IPS-15b (cell line): ENCODE measurements around the gene SIGLEC1.

Source experiments
- H3K27me3 ChIP-seq: one replicate; pipeline ENCODE4 v1.6.1; 2013; ENCODE audit warnings: low read length; ENCODE audit not compliant: control insufficient read depth, insufficient read depth
- H3K36me3 ChIP-seq: one replicate; pipeline ENCODE4 v1.6.1; 2013; ENCODE audit warnings: low read length; ENCODE audit not compliant: control insufficient read depth, insufficient read depth
- H3K4me1 ChIP-seq: one replicate; pipeline ENCODE4 v1.6.1; 2013; ENCODE audit warnings: mild to moderate bottlenecking, low read length; ENCODE audit not compliant: control insufficient read depth, insufficient read depth
- H3K4me3 ChIP-seq: one replicate; pipeline ENCODE4 v1.5.1; 2013; ENCODE audit warnings: low read depth, low read length
- H3K9ac ChIP-seq: one replicate; pipeline ENCODE4 v1.6.1; 2013; ENCODE audit warnings: low read depth, mild to moderate bottlenecking, low read length
- H3K9me3 ChIP-seq: one replicate; pipeline ENCODE4 v1.6.1; 2013; ENCODE audit warnings: mild to moderate bottlenecking, low read length; ENCODE audit not compliant: control insufficient read depth, insufficient read depth

Gene SIGLEC1

DNA sequence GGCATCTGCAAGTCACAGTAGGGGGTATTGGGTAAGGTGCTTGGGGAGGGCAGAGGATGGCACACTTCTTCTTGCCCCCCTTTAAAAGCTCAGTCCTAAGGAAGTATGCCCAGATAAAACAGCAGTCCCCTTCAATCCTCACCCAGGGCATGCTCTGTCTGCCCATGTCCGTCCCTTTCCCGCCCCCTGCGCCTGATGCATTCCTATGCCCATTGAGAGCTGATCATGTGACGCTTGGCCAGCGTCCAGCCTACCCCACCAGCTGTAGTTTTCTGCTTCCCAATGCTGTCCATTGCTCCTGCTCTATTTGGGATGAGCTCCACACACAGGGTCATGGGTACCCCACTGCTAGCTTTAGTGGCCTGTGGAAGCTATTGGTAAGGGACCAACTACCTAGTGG, 8.3 kb downstream of the SIGLEC1 start:
- no peak overlapping the region for H3K9ac ChIP-seq
- H3K4me3 ChIP-seq: no peak overlapping the region
- no peaks in the 10 kb centered on the region for H3K4me1 ChIP-seq
- H3K9me3 ChIP-seq: no peaks in the 10 kb centered on the region
- no peaks in the 10 kb centered on the region for H3K36me3 ChIP-seq
- H3K27me3 ChIP-seq: no peaks in the 10 kb centered on the region

DNA sequence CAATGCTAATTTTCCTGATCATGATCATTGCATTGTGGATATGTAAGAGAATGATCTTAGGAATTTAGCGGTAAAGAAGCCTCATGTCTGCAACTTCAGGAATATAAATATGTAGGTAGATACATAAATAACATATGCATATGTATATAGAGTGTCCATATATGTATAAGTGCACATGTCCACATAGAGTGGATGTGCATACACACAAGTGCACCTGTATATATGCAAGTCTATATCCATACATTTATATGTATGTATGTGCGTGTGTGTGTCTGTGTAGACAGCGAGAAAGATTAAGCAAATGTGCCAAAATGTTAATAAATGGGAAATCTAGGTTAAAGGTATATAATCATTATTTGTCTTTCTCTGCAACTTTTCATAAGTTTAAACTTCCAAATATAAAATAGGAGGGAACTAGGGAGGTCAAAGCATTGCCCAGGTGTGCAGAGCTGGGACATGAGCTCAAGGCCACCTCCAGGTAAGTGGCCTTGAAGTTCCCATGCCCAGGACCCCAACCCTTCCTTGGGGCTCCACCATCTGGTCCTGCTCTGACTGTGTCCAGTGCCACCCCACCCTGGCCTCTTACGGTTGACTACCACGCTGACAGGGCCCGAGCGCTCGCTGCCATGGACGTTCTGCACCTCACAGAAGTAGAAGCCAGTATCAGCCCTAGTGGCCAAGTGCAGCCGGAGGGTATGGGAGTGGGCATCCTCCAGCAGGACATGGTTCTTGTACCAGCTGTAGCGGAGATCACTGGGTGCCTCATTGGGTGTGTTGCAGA, 9.6 kb downstream of the SIGLEC1 start:
- Histone ChIP-seq H3K9ac (no peak overlapping the region), H3K4me1 (no peaks in the 10 kb centered on the region), H3K9me3 (no peaks in the 10 kb centered on the region), H3K4me3 (no peak overlapping the region), H3K27me3 (no peaks in the 10 kb centered on the region), H3K36me3 (no peaks in the 10 kb centered on the region)

DNA sequence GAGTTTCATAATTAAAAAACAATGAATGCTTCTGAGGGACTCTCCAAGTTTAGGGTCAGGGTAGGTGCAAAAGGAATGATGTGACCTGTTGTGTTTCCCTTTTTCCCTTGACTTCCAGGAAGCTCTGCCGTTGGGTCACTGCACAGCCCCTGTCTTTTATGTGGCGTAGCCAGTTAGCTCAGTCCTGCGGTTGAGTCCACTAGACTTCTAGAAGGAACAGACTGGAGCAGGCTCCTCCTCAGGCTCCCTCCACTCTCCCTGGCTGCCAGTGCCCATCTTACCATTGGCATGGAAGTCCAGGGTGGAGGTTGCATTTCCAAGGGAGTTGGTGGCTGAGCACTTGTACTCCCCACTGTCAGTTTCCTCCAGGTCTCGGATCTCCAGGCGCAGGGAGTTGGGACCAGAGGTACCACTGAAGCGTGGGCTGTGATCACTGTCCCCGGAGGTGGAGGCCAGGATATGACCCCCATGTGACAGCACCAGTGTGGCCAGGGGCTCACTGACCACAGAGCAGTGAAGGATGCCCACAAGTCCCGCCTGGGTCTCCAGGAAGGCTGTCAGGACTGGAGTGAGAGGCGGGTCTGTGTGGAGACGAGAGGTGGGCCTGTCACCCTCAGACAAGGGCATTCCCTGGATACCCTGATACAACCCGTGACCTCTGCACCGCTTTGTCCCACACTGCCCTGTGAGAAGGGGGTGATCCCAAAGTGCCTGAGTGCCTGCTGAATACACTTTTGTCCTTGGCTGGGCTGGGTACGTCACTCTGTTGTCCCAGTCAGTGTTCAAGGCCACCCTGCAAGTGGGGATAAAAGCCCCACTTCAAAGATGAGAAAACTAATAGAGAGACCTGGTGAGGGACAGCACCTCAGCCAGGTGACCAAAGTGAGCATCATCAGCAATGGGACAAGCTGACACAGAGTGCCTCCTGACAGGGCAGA, 11.1 kb downstream of the SIGLEC1 start:
- no peaks in the 10 kb centered on the region for H3K36me3 ChIP-seq
- no peaks in the 10 kb centered on the region for H3K4me1 ChIP-seq
- H3K4me3 ChIP-seq: no peak overlapping the region
- H3K9ac ChIP-seq: no peak overlapping the region
- no peaks in the 10 kb centered on the region for H3K27me3 ChIP-seq
- H3K9me3 ChIP-seq: no peaks in the 10 kb centered on the region

DNA sequence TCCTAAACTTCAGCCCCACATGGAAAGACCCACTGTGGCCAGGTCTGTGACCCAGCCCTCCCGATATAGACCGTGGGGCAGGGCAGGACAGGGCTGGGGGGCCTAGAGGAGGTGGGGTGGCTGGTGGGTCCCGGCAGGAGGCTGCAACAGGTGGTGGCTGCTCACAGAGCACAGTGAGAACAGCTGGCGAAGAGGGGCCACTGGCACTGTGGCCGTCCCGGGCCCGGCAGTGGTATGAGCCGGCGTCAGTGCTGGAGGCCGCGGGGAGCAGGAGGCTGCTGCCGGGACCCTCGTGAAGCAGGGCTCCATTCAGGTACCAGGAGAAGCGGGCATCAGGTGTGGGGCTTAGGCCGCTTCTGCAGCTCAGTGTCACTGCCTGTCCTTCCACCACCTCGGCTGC, 13.4 kb downstream of the SIGLEC1 start:
- no peaks in the 10 kb centered on the region for H3K9me3 ChIP-seq
- H3K9ac ChIP-seq: no peak overlapping the region
- no peaks in the 10 kb centered on the region for H3K27me3 ChIP-seq
- H3K4me1 ChIP-seq: no peaks in the 10 kb centered on the region
- no peak overlapping the region for H3K4me3 ChIP-seq
- no peaks in the 10 kb centered on the region for H3K36me3 ChIP-seq

DNA sequence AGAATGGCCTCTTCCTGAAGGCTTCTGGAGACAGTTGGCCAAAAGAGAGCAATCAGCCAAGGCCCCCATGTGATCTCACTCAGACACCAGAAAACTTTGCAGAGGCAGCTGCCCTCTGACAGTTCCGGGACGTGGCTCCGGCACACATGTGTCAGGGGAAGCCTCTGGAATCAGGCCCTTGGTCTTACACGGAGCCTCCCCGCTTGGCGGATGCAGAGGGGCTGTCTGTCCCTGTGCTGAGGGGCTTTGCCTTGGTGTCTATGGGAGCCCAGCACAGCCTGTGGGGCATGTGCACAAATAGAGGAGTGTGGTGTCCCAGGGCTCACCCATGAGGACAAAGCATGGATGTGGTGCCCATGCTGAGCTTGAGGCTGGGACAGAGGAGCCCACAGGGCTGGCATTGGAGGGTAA, 13.8 kb downstream of the SIGLEC1 start:
- Histone ChIP-seq H3K27me3 (no peaks in the 10 kb centered on the region), H3K36me3 (no peaks in the 10 kb centered on the region), H3K4me3 (no peak overlapping the region), H3K4me1 (no peaks in the 10 kb centered on the region), H3K9ac (no peak overlapping the region), H3K9me3 (no peaks in the 10 kb centered on the region)

DNA sequence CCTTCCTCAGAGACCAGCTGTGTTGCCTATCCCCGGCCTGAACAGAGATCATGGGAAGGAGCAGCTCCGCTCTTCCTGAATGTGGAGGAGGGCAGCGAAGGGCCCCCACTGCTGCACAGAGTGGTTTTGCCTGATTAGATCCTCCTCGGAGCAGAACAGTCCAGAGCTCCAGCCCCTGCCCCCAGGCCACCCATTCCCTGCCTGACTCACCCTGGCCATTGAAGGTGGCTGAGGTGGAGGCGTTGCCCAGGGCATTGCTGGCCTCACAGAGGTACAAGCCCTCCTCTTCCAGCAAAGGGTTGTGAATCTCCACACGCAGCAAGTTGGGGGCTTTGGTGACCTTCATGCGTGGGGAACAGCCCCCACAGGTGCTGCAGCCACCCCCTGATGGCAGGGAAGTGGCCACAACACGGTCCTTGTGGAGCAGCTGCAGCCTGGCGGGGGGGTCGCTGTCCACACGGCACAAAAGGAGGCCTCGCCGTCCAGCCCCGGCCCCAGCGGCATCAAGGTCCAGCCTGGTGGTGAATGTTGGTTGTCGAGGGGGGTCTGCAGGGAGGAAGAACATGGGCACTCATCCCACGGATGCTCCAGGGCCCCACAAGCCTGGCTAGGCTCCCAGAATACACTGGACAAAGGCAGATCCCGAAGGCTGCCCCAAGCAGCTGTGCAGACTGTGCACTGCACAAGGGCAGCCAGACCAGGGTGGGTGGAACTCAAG, 14.7 kb downstream of the SIGLEC1 start:
- Histone ChIP-seq H3K27me3 (no peaks in the 10 kb centered on the region), H3K4me3 (no peak overlapping the region), H3K4me1 (no peaks in the 10 kb centered on the region), H3K9me3 (no peaks in the 10 kb centered on the region), H3K9ac (no peak overlapping the region), H3K36me3 (no peaks in the 10 kb centered on the region)

DNA sequence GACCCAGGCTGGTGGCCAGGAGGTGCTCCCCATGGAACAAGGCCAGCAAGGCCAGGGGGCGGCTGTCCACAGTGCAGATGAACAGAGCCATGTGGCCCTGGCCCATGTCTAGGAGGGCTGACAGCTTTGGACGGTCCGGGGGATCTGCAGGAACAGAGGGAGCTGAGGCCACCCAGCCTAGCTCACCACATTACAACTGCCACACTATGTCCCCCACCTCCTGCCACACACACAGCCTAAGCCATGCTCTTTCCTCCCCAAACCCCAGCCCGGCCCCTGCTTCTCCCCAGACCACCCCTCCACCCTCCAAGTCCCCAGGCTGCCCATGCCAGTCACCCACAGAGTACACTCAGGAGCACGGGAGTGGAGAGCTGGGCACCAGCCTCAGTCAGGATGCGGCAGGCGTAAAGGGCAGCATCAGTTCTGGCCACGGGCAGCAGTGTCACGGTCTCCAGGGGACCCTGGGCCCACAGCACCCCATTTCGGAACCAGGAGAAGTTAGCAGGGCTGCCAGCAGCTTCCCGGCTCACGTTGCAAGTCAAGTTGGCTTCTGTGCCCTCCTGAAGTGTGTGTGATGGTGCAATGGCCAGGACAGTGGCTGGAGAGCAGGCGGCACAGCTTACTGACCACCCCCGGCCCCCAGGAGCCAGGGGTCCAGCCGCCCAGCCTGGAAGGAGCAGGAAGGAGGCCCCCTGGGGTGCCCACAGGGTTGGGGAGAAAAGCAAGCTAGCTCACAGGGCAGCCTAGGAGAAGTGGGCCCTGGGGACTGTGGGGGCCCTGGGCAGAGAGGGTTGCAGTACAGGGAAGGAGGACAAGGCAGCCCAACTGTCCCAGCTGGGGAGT, 15.4 kb downstream of the SIGLEC1 start:
- H3K4me3 ChIP-seq: no peak overlapping the region
- no peaks in the 10 kb centered on the region for H3K36me3 ChIP-seq
- H3K9ac ChIP-seq: no peak overlapping the region
- no peaks in the 10 kb centered on the region for H3K27me3 ChIP-seq
- H3K4me1 ChIP-seq: no peaks in the 10 kb centered on the region
- H3K9me3 ChIP-seq: no peaks in the 10 kb centered on the region

DNA sequence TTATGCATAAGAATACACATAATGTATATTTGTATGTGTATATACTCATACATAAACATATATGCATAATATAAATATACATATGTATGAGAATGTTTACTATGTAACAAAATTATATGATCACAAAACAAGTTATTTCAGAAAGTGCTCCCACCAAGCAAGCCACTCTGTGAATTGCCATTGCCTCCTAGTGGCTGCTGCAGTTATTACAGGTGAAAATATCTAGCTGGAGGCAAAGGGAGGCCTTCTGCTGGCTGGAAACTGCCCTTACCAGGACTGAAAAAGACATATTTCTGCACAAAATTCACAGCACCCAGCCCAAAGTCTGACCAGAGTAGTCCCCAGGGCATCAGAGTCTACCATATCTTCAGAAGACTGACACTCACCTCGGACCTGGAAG, 16.2 kb downstream of the SIGLEC1 start:
- H3K4me3 ChIP-seq: no peak overlapping the region
- H3K9ac ChIP-seq: no peak overlapping the region
- no peaks in the 10 kb centered on the region for H3K27me3 ChIP-seq
- H3K9me3 ChIP-seq: no peaks in the 10 kb centered on the region
- H3K4me1 ChIP-seq: no peaks in the 10 kb centered on the region
- H3K36me3 ChIP-seq: no peaks in the 10 kb centered on the region

DNA sequence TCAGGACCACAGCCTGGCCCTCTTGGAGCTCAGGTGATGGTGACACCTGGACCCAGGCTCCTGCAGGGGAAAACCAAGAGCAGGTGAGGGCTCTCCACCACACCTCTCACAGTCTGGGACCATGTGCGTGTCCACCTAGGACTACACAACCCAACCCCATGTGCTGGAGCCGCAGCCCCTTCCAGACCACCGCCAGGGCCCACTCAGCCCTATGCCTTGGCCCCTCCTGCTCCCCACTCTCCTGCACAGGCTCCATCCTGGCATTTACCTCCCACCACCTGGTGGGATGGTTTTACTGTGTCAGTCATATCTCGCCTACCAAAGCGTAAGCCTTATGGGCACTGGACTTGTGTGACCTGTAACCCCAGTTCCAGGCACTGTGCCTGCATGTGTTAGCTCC, 17.5 kb downstream of the SIGLEC1 start:
- Histone ChIP-seq H3K9ac (no peak overlapping the region), H3K4me1 (no peaks in the 10 kb centered on the region), H3K9me3 (no peaks in the 10 kb centered on the region), H3K27me3 (no peaks in the 10 kb centered on the region), H3K36me3 (no peaks in the 10 kb centered on the region), H3K4me3 (no peak overlapping the region)

DNA sequence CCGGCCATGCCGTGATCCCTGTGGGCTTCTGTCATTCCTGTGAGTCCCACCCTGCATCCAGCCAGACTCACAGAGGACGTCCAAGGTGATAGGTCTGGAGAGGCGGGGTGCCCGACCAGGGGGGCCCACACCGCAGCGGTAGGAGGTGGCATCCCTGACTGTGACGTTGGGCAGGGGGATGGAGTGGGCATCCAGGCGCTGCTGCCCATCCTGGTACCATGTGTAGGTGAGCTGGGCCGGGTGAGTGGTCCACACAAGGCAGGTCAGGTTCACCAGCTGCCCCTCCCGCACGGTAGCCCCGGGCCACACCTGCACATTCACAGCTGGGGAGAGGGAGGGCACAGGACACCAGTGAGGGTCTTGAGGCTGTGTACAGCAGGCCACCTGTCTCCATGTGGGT, 19.0 kb downstream of the SIGLEC1 start:
- H3K27me3 ChIP-seq: no peaks in the 10 kb centered on the region
- no peaks in the 10 kb centered on the region for H3K9me3 ChIP-seq
- no peaks in the 10 kb centered on the region for H3K4me1 ChIP-seq
- H3K9ac ChIP-seq: no peak overlapping the region
- no peak overlapping the region for H3K4me3 ChIP-seq
- no peaks in the 10 kb centered on the region for H3K36me3 ChIP-seq

DNA sequence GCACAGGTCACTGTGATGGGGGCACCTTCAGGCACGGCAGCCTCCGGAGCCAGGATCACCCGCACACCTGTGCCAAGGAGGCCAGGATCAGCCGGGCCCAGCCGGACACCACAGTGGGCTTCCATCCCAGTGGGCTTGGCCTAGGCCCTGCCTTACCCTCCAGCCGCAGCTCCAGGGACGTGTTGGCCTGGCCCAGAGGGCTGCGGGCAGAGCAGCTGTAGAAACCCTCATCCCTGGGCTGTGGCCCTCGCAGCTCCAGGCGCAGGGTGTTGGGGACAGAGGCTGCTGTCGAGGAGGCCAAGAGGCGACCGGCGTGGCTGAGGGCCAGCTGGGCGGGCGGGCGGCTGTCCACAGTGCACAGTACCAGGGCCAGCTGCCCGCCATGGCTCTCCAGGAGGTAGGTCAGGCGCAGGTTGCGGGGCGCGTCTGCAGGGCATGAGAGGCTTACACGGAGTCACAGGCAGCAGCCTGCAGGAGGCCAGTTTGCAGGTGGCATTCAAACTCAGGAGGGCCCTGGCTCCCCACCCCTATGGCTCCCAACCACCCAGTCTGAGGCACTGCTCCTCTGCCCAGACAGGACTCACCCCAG, 19.6 kb downstream of the SIGLEC1 start:
- no peak overlapping the region for H3K4me3 ChIP-seq
- H3K9me3 ChIP-seq: no peaks in the 10 kb centered on the region
- no peaks in the 10 kb centered on the region for H3K4me1 ChIP-seq

More for the DNA sequence above, 19.6 kb downstream of the SIGLEC1 start:
- H3K36me3 ChIP-seq: no peaks in the 10 kb centered on the region
- H3K9ac ChIP-seq: no peak overlapping the region
- no peaks in the 10 kb centered on the region for H3K27me3 ChIP-seq
